Measurements from ENCODE around the gene ABCA7. TPM values are rescaled to one million over a fixed set of nuclear protein-coding genes. Genes with fewer than 3 reads are reported as not detected.

ABCA7 gene
- total RNA-seq, 1 donor from 2014 or later: 110 TPM

GRCh38 chr19:1087813-1088415 is 48.0 kb downstream of the ABCA7 start:
- no peak for DNase-seq
- H3K27ac Mint-ChIP-seq (ENCODE audit: unreplicated experiment): no peak overlapping the region
- H3K36me3 Mint-ChIP-seq (ENCODE audit: unreplicated experiment): no peaks in the 10 kb centered on the region
- TF ChIP-seq, protein P1, sequence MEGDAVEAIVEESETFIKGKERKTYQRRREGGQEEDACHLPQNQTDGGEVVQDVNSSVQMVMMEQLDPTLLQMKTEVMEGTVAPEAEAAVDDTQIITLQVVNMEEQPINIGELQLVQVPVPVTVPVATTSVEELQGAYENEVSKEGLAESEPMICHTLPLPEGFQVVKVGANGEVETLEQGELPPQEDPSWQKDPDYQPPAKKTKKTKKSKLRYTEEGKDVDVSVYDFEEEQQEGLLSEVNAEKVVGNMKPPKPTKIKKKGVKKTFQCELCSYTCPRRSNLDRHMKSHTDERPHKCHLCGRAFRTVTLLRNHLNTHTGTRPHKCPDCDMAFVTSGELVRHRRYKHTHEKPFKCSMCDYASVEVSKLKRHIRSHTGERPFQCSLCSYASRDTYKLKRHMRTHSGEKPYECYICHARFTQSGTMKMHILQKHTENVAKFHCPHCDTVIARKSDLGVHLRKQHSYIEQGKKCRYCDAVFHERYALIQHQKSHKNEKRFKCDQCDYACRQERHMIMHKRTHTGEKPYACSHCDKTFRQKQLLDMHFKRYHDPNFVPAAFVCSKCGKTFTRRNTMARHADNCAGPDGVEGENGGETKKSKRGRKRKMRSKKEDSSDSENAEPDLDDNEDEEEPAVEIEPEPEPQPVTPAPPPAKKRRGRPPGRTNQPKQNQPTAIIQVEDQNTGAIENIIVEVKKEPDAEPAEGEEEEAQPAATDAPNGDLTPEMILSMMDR (IDR thresholded peaks at IDR 0.05; ENCODE audit: partially characterized antibody, unreplicated experiment): no peak
- H3K27me3 Mint-ChIP-seq (ENCODE audit: unreplicated experiment): peaks cover 2% of the 10 kb centered on the region
- peaks cover 2% of the 10 kb centered on the region for H3K9me3 Mint-ChIP-seq (ENCODE audit: unreplicated experiment)
- no peak overlapping the region for H3K4me3 Mint-ChIP-seq (ENCODE audit: unreplicated experiment)
- peaks cover 2% of the 10 kb centered on the region for H3K4me1 Mint-ChIP-seq (ENCODE audit: low read depth, unreplicated experiment)

DNA sequence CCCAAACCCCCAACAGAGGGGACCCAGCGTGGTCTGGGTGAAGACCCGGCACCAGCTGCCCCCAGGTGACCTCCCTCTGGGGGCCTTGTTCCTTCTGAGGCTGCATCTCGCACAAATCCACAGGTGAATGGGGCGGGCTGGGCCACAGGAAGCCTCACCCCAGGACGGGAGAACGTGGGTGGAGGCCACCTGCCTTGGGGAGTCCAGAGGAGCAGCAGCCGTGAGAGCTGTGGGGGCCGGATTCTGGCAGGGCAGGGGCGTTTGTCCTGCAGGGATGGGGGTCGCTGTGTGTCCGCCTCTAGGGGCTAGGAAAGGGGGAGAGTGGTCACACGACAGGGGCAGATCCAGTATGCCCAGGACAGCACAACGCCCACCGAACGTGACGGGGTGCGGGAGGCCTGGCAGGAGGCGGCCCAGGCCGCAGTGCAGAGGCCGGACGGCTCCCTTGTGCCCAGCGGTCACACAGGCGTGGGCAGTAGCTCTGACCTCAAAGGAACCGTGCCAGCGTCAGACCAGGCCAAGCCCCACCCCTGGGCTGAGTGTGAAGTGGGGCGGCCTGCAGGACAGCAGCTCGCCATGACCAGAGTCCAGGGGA is 48.6 kb downstream of the ABCA7 start:
- Mint-ChIP-seq H3K27me3 (ENCODE audit: unreplicated experiment) (peaks cover 1% of the 10 kb centered on the region), H3K4me3 (ENCODE audit: unreplicated experiment) (no peak overlapping the region), H3K27ac (ENCODE audit: unreplicated experiment) (no peak overlapping the region), H3K36me3 (ENCODE audit: unreplicated experiment) (no peaks in the 10 kb centered on the region), H3K9me3 (ENCODE audit: unreplicated experiment) (peaks cover 2% of the 10 kb centered on the region), H3K4me1 (ENCODE audit: low read depth, unreplicated experiment) (peaks cover 2% of the 10 kb centered on the region)
- TF ChIP-seq, protein P1 (IDR thresholded peaks at IDR 0.05; ENCODE audit: partially characterized antibody, unreplicated experiment): no peak
- no peak for DNase-seq

- Mint-ChIP-seq H3K9me3 (ENCODE audit: unreplicated experiment) (peaks cover 2% of the 10 kb centered on the region), H3K4me1 (ENCODE audit: low read depth, unreplicated experiment) (peaks cover 4% of the 10 kb centered on the region), H3K27me3 (ENCODE audit: unreplicated experiment) (no peaks in the 10 kb centered on the region), H3K36me3 (ENCODE audit: unreplicated experiment) (no peaks in the 10 kb centered on the region), H3K27ac (ENCODE audit: unreplicated experiment) (no peak overlapping the region), H3K4me3 (ENCODE audit: unreplicated experiment) (no peak overlapping the region)
- no peak for DNase-seq
- TF ChIP-seq, protein P1 (IDR thresholded peaks at IDR 0.05; ENCODE audit: partially characterized antibody, unreplicated experiment): no peak
Observed at GRCh38 chr19:1089126-1089771, 49.3 kb downstream of the ABCA7 start.

DNA sequence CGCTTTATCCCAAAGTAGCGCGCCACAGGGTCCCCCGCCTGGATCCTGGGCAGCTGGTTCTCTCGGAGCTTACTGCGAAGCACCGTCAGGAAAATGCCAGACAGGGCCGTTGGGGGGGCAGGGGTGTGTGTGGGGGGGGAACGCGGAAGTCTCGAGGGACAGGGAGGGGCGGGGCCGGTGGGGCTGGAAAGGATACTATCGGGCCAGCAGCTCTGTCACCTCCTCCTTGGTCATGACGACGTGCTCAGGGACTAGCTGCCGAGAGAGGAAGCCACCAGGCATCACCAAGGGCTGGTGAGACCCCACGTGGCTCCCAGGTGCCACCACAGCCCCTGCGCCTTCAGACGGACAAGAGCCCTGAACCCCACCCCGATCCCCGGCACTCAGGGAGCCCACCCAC is 50.0 kb downstream of the ABCA7 start:
- DNase-seq: no peak
- no peaks in the 10 kb centered on the region for H3K36me3 Mint-ChIP-seq (ENCODE audit: unreplicated experiment)
- no peak overlapping the region for H3K4me3 Mint-ChIP-seq (ENCODE audit: unreplicated experiment)
- peaks cover 4% of the 10 kb centered on the region for H3K4me1 Mint-ChIP-seq (ENCODE audit: low read depth, unreplicated experiment)
- TF ChIP-seq, protein P1 (IDR thresholded peaks at IDR 0.05; ENCODE audit: partially characterized antibody, unreplicated experiment): no peak
- no peak overlapping the region for H3K27ac Mint-ChIP-seq (ENCODE audit: unreplicated experiment)
- peaks cover 4% of the 10 kb centered on the region for H3K9me3 Mint-ChIP-seq (ENCODE audit: unreplicated experiment)
- H3K27me3 Mint-ChIP-seq (ENCODE audit: unreplicated experiment): no peaks in the 10 kb centered on the region
